Fibroblast of the aortic adventitia (primary cell): ENCODE data around the gene LUC7L2. TPM values are rescaled to one million over a fixed set of nuclear protein-coding genes. Genes with fewer than 3 reads are reported as not detected.
"Not testable (repeated sequence)": the region's sequence is repeated elsewhere in the genome, so short reads cannot be mapped to it uniquely, and the experiment has no call there.

ENCODE experiments used
- DNase-seq: peaks from one replicate; pipeline ENCODE4 v3.0.0-alpha.2; 2010; ENCODE audit warnings: low read depth
- H3K4me3 ChIP-seq: 2 replicates; pipeline ENCODE4 v1.5.1; 2011; ENCODE audit warnings: low read depth, mild to moderate bottlenecking, control low read depth, low read length, moderate library complexity
- small RNA-seq: library from RNA; depleted of rRNA; stranded (forward); fragments of <200 nt; gene quantifications from one replicate; pipeline ENCODE3, GENCODE V24; 2012
- total RNA-seq: library from RNA; depleted of rRNA; stranded (reverse); fragments of >200 nt; gene quantifications from 2 replicates; pipeline ENCODE4 v1.2.3, GENCODE V29; 2012; ENCODE audit warnings: low replicate concordance
- TF ChIP-seq, protein P1 (sequence below): IDR thresholded peaks from 2 replicates; pipeline ENCODE4 v1.5.1; 2011; ENCODE audit warnings: mild to moderate bottlenecking, low read length, control low read depth, inconsistent platforms; ENCODE audit not compliant: insufficient read depth

LUC7L2 gene
- total RNA-seq, 1 donor = 58.5 TPM

- DNase-seq = no peak
Measured at GRCh38 chr7:139456511-139456910, 96.8 kb downstream of the LUC7L2 start.

GRCh38 chr7:139457153-139457946 lies 97.7 kb downstream of the LUC7L2 start:
- peak; percentile 44 for DNase-seq
- TF ChIP-seq, protein P1, sequence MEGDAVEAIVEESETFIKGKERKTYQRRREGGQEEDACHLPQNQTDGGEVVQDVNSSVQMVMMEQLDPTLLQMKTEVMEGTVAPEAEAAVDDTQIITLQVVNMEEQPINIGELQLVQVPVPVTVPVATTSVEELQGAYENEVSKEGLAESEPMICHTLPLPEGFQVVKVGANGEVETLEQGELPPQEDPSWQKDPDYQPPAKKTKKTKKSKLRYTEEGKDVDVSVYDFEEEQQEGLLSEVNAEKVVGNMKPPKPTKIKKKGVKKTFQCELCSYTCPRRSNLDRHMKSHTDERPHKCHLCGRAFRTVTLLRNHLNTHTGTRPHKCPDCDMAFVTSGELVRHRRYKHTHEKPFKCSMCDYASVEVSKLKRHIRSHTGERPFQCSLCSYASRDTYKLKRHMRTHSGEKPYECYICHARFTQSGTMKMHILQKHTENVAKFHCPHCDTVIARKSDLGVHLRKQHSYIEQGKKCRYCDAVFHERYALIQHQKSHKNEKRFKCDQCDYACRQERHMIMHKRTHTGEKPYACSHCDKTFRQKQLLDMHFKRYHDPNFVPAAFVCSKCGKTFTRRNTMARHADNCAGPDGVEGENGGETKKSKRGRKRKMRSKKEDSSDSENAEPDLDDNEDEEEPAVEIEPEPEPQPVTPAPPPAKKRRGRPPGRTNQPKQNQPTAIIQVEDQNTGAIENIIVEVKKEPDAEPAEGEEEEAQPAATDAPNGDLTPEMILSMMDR = no peak
- no peak overlapping the region for H3K4me3 ChIP-seq

More at GRCh38 chr7:139456511-139456910, 96.8 kb downstream of the LUC7L2 start:
- no peak overlapping the region for H3K4me3 ChIP-seq
- TF ChIP-seq, protein P1 = no peak

- DNase-seq, H3K4me3 ChIP-seq: not testable (repeated sequence)
Measured at GRCh38 chr7:139463421-139463820, 103.7 kb downstream of the LUC7L2 start.

- H3K4me3 ChIP-seq, DNase-seq: not testable (repeated sequence)
Measured at GRCh38 chr7:139464511-139464910, 104.8 kb downstream of the LUC7L2 start.

DNA sequence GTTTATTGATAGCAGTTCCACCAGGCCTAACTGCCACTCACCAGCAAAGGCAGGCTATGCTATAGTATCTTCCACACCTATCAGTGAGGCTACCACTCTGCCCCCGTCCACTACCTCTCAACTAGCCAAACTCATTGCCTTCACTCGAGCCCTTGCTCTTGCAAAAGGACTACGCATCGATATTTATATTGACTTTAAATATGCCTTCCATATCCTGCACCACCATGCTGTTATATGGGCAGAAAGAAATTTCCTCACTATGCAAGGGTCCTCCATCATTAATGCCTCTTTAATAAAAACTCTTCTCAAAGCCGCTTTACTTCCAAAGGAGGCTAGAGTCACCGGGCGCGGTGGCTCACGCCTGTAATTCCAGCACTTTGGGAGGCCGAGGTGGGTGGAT lies 105.4 kb downstream of the LUC7L2 start:
- DNase-seq = not testable (repeated sequence)

DNA sequence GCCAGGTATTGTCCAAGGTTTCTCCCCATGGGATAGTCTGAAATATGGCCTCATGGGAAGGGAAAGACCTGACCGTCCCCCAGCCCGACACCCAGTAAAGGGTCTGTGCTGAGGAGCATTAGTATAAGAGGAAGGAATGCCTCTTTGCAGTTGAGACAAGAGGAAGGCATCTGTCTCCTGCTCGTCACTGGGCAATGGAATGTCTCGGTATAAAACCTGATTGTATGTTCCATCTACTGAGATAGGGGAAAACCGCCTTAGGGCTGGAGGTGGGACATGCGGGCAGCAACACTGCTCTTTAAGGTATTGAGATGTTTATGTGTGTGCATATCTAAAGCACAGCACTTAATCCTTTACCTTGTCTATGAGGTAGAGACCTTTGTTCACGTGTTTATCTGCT lies 108.0 kb downstream of the LUC7L2 start:
- DNase-seq, H3K4me3 ChIP-seq: not testable (repeated sequence)

More for the DNA sequence above, 105.4 kb downstream of the LUC7L2 start:
- not testable (repeated sequence) for H3K4me3 ChIP-seq

- DNase-seq, H3K4me3 ChIP-seq: not testable (repeated sequence)
Measured at GRCh38 chr7:139468281-139468680, 108.6 kb downstream of the LUC7L2 start.

GRCh38 chr7:139471740-139472353 lies 112.2 kb downstream of the LUC7L2 start:
- TF ChIP-seq, protein P1 = no peak
- DNase-seq = peak; percentile 83
- no peak overlapping the region for H3K4me3 ChIP-seq

Small RNA genes within 50 kb of the gene (small RNA-seq; reads per million reads assigned to genes)
- not detected for gene RNU6-206P
- not detected for gene RNU6-911P

Other genes with a start within 250 kb of the LUC7L2 start
- 8.0 and 11.3 TPM in 2 replicates for gene UBN2, start 128.7 kb upstream of the LUC7L2 start, total RNA-seq
- 8.4 and 9.6 TPM in 2 replicates for gene FMC1, start 18.6 kb upstream of the LUC7L2 start, total RNA-seq
- gene KLRG2, start 123.8 kb downstream of the LUC7L2 start, total RNA-seq = not detected in 2 replicates
- not detected in 2 replicates for gene CLEC2L, start 163.8 kb downstream of the LUC7L2 start, total RNA-seq